GM12873 (cell line): ENCODE data around the gene SLC35A5.

ENCODE experiments used
- CTCF ChIP-seq: IDR thresholded peaks from 2 replicates; pipeline ENCODE4 v1.5.1; 2012; ENCODE audit warnings: low read depth, mild to moderate bottlenecking, moderate library complexity, low read length, control low read depth; ENCODE audit not compliant: insufficient read depth; ENCODE audit errors: missing control alignments

Gene SLC35A5

GRCh38 chr3:112602217-112602838, 40.5 kb downstream of the SLC35A5 start:
- TF ChIP-seq CTCF = no peak

GRCh38 chr3:112604536-112604935, 42.7 kb downstream of the SLC35A5 start:
- no peak for TF ChIP-seq CTCF

- no peak for TF ChIP-seq CTCF
Measured at GRCh38 chr3:112605285-112605684, 43.4 kb downstream of the SLC35A5 start.

- TF ChIP-seq CTCF = no peak
Measured at GRCh38 chr3:112606098-112606497, 44.3 kb downstream of the SLC35A5 start.

GRCh38 chr3:112607863-112608262, 46.0 kb downstream of the SLC35A5 start:
- no peak for TF ChIP-seq CTCF

GRCh38 chr3:112610121-112610520, 48.3 kb downstream of the SLC35A5 start:
- no peak for TF ChIP-seq CTCF

GRCh38 chr3:112611752-112612515, 50.1 kb downstream of the SLC35A5 start:
- no peak for TF ChIP-seq CTCF
